ENCODE measurements around the gene PRR7.
"Not testable (repeated sequence)": the region's sequence is repeated elsewhere in the genome, so short reads cannot be mapped to it uniquely, and the experiment has no call there.

The PRR7 gene, protein sequence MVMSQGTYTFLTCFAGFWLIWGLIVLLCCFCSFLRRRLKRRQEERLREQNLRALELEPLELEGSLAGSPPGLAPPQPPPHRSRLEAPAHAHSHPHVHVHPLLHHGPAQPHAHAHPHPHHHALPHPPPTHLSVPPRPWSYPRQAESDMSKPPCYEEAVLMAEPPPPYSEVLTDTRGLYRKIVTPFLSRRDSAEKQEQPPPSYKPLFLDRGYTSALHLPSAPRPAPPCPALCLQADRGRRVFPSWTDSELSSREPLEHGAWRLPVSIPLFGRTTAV

DNA sequence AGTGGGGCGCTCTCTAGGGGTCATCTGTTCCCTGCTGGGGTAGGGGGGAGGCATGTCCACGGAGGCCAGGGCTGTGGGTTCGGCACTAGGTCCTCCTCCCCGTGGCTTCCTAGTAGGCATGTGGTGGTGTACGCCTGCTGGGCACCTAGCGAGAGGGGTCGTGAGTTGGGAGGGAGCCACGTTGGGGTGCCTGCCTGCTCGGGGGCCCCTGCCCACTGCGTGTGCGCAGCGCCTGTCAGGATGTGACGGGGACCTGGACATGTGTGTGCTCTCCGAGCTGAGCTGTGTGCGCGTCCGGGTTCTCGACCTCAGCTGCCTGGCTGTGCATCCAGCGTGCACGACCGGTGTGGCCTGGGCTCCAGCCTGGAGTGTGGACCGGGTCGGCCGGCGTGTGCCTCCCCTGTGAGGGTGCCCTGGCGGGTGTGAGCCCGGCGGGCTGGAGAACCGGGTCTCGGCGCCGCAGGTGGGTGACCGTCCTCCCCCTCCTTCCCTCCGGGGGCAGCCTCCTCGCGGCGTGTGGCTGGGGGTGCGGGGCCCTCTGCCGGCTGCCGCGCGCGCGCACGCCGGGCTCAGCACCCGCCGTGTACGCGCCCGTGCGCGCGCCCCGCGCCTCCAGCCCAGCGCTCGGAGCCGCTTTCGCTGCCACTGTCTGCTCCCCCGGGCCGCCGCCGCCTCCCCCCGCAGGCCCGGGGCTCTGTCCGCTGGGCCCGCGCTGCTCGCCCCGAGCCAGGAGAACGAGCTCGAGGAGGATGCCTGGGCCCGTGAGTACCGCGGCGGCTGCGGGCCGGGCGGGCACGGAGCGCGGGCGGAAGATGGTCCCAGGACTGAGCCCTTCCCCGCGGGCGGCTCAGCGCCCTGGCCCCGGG is at the start of gene PRR7:
PRR7 (plus strand) TSS at position 615 of the 866 bp plus-strand sequence. CDS start 8,254 bp downstream, outside the sequence.
- DNase-seq: peak; percentile 45

DNA sequence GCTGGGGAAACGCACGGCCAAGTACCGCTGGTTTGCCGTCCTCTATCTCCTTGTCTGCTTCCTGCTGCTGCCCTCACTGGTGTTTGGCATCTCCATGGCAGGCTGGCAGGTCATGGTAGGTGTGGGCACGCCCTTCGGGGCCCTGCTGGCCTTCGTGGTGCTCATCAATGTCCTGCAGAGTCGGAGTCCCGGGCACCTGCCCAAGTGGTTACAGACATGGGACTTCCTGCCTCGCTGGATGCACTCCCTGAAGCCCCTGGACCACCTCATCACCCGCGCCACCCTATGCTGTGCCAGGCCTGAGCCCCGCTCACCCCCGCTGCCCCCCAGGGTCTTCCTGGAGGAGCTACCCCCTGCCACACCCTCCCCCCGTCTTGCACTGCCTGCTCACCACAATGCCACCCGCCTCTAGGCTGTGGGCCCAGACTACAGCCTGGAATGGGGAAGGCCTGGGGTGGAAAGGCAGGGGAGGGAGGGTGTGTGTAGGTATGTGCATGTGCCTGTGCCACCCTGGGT is 48.7 kb upstream of the PRR7 start:
- DNase-seq: no peak

DNA sequence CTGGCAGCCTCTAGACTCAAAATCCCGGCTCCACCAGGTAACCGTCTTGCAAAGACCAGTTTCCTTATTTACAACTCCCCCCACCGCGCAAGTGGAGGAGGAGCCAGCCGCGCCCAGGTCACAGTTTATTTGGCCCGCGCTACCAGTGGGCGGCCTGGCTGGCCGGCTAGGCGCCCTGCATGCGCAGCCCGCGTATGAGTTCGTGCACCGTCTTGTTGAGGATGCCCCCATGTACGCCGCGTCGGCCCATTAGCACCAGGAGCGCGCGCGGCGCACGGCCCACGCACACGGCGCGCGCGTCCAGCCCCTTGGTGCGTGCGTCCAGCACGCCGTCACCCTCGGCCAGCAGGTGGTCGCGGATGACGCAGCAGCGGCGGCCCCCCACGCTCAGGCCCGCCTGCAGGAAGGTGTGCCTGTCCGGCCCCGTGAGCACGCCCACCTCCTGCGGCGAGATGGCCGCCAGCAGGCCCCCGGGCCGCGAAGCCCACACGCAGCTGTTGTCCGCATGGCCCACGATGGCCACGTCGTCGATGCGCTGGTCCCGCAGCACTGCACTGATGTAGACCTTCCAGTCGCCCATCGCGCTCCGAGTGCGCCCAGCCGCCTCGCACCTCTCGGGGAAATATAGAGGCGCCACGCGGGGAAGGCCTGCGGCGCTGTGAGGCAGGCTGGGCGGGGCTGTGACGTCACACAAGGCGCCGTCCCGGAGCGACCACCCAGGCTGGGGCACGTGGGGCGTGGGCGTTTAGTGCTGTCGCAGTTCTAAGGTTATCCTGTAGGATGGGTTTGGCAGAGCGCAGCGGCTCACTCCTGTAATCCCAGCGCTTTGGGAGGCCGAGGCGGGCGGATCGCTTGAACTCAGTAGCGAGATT is 46.4 kb upstream of the PRR7 start, which contains the start of gene PFN3:
PFN3 (minus strand) TSS at position 665 of the 872 bp plus-strand sequence; CDS start at position 580, 85 bp downstream.
- DNase-seq: no peak

DNA sequence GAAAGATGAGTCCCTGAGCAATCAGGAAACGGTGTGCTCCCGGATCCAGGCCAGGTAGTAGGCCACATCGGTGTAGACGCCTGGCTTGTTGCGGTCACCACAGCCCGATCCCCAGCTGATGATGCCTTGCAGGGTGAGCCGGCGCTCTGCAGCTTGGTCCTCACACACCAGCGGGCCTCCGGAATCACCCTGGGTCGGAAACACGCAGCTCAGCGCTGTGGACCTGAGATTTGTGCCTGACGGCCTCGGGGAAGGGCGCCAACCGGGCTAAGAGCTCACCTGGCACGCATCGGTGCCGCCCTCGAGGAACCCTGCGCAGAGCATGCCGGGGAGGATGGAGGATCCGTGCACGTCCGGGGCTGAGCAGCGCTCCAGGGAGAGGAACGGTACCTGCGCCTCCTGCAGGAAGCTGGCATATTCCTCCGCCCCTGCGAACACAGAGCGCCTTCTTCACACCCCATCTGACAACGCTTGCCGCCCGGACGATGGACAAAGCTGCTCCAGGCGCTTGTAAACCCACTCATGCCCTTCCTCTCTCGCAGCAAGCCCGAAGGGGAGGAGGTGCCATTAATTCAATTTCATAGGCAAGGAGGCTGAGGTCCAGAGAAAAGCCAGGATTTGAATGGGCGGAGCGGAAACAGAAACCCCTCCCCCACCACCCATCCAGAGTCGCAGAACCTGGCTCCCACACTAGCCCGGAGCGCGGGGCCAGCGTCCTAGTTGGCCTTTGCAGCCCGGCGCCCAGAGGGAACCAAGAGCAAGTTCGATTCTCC is 44.2 kb upstream of the PRR7 start:
- DNase-seq: no peak

DNA sequence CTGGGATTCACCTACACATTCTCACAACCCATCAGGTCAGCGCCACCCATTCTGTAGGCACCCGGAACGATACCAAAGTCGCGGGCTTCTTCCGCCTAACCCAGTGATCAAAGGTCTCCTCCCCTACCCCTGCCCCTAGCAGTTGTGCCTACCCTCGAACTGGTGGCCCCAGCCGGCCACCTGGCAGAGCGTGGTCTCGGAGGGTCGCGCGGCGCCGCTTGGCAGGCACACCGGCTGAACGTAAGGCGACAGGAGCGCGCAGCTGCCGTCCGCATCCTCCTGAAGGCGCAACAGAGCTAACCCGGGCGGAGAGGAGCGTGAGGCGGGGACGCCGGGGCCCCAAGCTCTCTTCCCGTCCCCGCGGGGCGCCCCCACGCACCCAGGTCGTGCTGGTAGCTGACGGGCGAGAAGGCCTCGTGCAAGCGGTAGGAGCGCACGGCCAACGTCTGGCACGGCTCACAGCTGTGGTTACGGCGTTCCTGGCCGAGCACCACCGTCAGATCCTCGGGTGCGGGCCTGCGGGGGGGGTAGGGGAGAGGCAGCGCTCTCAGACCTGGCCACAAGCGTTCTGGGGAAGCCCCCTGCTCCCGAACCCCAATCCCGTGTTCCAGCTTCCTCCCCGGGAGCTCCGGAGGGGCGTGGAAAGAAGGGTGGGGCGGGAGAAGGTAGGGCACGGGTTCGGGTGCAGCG is 43.4 kb upstream of the PRR7 start:
- DNase-seq: no peak

DNA sequence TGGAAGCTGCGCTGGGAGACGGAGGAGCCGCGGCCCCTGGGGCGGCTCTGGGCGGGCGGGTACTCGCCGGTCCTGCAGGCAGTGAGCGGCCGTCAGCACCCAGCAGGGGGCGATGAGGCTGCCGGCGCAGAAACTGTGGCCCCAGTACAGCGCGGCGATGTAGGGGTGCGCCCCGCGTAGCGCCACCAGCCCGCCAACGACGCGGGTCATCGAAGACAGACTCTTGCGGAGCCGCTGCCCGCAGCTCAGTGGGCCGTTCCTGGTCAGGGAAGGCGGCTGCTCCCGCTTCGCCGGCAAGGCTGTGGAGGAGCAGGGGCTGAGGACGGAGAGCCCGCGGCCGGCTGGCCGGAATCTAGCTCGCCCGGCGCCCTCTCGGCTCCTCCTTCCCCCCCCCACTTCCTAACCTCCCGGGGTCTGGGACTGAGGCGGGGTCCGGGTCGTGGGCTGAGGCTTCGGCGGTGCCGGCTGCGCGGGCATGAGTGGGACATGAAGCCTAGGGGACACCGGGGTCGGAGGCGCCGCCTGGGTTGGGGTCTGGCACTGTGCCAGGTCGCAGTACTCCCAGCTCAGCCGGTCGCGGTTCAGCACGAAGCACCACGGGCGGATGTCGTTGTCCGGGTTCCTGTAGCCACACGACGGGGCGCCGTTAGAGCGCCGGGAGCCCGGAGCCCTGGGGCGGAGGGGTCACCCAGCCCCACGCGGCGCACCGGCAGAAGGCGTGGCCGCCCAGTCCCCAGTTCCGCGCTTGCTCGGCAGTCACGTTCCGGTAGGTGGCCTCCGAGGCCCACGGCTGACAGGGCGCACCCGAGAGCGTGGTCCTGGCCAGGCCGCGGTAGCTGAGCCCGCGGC is 42.6 kb upstream of the PRR7 start:
- DNase-seq: peak; percentile 21

DNA sequence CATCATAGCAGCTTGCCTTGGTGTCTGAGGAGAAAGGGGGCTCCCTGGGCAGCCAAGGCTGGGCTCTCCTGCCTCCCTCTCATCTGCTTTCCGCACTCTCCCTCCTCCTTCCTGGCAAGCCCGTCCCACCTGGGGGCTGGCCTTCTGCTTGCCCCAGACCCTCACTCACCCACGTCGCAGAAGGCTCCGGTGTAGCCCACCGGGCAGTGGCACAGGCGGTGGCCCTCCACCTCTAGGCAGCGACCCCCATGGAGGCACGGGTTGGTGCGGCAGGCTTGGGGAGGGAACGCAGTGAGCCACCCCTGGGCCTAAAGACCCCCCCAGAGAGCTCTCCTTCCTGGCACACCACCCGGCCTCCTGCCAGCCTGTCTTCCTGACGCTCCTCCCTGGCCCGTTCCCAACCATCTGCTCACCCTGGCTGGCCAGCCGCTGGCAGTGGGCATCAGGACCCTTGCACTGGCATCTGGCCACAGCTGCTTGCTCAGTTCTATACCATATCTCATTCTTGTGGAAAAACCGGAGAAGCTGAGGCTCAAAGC is 41.9 kb upstream of the PRR7 start:
- peak; percentile 18 for DNase-seq

DNA sequence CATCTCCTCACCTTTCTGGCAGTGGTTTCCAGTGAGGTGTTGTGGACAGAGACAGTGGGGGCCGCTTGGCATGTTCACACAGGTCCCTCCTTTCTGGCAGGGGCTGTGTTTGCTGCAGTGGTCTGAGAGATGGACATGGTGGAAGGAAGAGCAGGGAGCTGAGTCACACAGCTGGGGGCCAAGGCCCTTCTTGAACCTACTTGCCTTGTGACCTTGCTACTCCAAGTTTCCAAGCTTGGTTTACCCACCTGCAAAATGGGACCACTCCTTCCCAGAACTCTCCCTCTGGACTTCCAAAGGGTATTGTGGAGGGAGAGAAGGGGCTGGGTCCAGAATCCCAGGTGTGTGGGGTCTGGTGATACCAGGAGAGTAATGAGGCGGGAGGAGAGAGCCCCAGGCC is 41.3 kb upstream of the PRR7 start:
- DNase-seq: no peak

DNA sequence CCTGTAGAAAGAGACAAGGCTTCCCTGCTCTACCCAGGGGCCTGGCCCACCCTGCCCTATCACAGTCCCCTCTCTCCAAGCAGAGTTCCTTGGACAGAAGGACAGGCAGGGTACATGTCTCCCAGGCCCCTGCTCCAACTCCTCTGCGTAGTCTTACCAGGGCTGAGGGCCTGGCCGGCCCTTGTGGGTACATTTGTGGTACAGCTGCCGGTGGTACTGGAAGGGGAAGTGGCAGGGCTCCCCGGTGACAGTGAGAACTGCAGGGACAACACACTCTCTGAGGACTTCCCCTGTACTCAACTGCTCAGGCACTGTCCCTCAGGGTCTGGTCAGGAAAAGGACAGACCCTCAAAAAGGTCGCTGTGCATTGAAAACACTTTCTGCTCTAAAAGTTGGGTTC is 40.8 kb upstream of the PRR7 start:
- DNase-seq: no peak

DNA sequence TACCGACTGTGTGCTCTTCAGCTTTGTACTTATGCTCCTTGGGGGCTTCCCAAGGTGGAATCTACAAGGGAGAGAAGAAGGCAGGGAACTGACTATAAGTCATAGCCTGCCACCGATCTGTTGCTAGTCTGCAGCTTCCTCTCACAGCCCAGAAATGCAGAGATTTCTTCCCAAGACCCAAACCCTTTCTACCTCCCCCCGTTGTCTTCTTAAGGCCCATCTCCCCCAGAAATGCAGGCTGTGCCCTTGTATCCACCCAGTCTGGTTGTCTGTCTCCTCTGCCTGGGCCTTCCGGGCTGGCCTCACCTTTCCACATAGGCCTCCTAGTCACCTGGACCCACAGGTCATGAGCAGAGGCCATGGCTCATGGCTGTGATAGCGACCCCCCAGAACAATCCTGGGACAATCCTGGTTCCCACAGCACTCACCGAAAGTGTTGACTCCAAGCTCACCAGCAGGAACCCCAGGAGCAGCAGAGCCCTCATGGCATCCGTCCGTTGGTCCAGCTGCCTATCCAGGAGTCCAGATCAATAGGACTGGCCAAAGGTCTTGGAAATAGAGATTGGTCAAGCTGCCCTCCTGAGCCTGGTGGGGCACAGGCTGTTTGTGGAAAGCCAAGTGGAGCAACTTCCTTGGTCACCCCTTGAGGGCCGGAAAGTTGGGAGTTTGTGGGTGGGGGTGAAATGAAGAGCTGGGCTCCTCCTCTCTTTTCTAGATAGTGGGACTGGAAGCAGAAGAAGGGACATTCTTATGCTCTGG is 37.4 kb upstream of the PRR7 start, which contains the start of gene F12:
F12 (minus strand) TSS at position 522 of the 759 bp plus-strand sequence; CDS start at position 485, 37 bp downstream.
- DNase-seq: no peak

DNA sequence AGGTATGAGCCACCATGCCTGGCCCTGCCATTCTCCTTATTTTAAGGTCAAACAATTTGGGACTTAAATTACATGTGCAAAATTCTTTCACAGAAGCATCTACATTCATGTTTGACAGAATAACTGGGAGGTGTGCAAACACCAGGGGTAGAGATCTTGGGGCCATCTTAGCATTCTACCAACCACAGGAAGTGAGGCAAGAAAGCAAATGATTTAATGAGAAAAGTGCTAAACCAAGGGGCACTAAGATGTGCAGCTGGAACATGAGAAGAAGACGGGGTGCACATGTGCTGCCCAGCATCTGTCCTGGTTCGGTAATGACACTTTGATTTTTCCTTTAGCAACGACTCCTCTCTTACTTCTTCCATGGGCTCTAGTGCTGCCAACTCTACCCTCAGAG is 36.0 kb upstream of the PRR7 start:
- DNase-seq: no peak

DNA sequence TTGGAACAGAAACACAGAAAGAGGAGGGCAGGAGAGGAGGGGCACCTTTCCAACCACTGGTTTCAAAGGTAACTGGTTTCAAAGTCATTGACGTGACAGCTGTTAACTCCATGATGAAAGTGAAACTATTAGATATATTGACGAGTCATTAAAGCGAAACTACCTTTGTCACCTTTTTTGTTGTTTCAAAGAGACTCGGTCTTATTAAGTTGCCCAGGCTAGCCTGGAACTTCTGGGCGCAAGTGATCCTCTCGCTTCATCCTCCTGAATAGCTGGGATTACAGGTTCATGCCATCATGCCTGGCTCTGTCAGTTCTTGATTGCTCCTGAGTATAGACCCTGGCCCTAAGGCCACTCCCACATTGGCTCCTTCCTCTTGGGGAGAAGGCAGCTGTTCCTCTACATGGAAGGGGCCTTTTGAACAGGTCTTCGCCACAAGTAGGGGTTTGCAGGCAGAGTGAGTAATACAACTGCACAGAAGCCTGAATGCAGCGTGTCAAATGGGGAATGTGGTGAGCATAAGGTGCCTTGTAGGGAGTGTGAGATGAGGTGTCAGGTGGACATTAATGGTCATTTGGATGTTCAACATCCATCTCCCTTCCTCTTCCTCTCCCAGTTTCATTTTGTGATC is 33.9 kb upstream of the PRR7 start:
- DNase-seq: no peak

DNA sequence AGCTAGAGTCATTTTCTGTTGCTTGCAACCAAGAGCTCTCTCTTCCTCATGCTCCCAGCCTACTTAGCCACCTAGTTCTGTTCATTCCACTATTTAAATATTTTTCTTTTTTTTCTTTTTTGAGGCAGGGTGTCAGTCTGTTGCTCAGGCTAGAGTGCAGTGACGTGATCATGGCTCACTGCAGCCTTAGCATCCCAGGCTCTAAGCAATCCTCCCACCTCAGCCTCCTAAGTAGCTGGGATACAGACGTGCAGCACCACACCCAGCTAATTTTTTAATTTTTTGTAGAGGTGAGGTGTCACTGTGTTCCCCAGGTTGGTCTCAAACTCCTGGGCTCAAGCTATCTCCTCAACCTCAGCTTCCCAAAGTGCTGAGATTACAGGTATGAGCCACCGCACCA is 32.1 kb upstream of the PRR7 start:
- DNase-seq: no peak

DNA sequence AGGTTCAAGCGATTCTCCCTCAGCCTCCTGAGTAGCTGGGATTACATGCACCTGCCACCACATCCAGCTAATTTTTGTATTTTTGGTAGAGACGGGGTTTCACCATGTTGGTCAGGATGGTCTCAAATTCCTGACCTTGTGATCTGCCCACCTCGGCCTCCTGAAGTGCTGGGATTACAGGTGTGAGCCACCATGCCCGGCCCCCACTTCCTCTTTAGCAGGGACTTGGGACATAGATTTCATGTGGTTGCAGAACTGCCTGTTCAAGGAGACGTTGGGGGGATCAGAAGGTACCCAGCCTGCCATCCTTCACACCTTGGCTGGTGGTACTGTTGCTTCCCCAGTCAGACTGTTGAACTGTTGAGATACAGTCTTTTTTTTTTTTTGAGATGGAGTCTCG is 29.5 kb upstream of the PRR7 start:
- not testable (repeated sequence) for DNase-seq

DNA sequence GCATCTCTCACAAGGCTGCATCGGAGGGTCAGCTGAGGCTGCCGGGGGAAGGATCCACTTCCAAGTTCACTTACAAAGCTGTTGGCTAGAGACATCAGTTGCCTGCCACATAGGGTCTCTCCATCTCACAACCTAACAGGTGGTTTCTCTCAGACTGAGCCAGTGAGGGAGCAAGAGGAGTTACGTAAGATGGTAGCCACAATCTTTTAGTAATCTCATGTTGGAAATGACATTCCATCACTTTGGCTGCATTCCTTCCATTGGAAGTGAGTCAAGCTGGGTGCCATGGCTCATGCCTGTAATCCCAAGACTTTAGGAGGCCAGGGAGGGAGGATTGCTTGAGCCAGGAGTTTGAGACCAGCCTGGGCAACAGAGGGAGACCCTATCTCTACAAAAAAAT is 27.6 kb upstream of the PRR7 start:
- DNase-seq: no peak

DNA sequence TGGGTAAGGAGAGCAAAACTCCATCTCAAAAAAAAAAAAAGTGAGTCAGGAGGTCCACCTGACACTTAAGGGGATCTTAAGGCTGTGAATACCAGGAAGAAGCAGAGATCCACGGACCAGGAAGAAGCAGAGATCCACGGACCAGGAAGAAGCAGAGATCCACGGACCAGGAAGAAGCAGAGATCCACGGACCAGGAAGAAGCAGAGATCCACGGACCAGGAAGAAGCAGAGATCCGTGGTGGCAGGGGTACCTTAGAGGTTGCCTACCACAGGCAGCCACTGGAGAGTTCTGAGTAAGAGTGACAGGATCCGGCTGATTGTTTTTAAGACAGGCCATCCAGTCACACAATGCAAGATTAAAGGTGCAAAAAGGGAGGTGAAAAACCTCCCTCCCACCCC is 26.1 kb upstream of the PRR7 start:
- DNase-seq: not testable (repeated sequence)

DNA sequence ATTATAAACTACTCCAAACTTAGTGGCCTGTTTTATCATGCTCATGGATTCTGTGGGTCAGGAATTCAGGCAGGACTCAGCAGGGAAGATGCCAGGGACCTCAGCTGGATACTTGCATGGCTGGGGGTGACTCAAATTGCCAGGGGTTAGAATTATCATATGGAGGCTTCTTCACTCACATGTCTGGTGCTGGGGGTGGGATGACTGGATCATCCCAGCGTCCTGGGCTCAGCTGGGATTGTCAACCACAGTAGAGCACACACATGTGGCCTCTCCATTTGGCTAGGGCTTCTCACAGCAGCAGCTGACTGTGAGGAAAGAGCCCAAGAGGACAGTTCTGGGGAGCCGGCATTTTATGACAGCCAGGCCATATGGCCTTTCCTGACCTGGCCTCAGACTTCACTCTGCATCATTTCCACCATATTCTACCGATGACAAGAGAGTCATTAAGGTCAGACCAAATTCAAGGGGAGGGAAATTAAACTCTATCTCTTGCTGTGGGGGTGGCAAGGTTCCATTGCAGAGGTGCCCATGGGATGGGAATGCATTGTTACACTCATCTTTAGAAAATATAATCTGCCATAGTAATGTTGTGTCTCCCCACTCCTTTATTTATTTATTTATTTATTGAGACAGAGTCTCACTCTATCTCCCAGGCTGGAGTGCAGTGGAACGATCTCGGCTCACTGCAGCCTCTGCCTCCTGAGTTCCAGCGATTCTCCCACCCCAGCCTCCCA is 25.4 kb upstream of the PRR7 start:
- DNase-seq: no peak

DNA sequence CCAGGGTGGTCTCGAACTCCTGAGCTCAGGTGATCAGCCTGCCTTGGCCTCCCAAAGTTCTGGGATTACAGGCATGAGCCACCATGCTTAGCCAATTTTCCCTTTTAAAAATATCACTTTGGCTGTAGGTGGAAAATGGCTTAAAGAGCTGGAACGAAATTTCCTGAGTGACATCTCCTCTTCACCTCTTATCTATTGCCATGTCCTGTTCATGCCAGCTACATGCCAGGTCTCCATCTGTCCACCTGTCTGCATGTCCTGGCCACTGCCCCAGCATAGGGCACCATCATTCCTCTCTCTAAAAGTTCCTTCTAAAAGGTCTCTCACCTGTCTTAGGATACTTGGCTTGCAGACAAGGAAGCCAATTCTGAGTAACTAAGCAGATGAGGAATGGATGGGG is 22.9 kb upstream of the PRR7 start:
- DNase-seq: no peak

All from NCI-H446 treated with DMSO at 0.1 percent for 48 hours (cell line).